ENCODE data around the gene MTHFD1L.

MTHFD1L gene

GRCh38 chr6:150866991-150867501 lies 1.5 kb downstream of the MTHFD1L start:
- H4K20me1 ChIP-seq (ENCODE audit: control insufficient read depth, insufficient read depth, low read depth, low read length) = peaks cover 11% of the 10 kb centered on the region; the same call in 1 of the 2 replicates
- H3K4me2 ChIP-seq (ENCODE audit: low read length) = peak overlapping the region; percentile 80
- H3K4me1 ChIP-seq (ENCODE audit: control insufficient read depth, low read length) = peaks cover 17% of the 10 kb centered on the region
- H3K27me3 ChIP-seq (ENCODE audit: control insufficient read depth, low read length) = no peaks in the 10 kb centered on the region
- H3K9me3 ChIP-seq (ENCODE audit: control insufficient read depth, insufficient read depth, low read length) = no peaks in the 10 kb centered on the region
- H3K4me3 ChIP-seq (ENCODE audit: low read length) = peak overlapping the region; percentile 76
- no peaks in the 10 kb centered on the region for H3K9me2 ChIP-seq (replicated peaks; ENCODE audit: control insufficient read depth, low read length)
- H3F3A ChIP-seq (ENCODE audit: control insufficient read depth, insufficient read depth) = 0 out of 2 replicates have a peak, but pooled peaks cover 3% of the 10 kb centered on the region
- H3K27ac ChIP-seq (ENCODE audit: low read depth, low read length) = peak overlapping the region; percentile 63
- TF ChIP-seq, protein P1, sequence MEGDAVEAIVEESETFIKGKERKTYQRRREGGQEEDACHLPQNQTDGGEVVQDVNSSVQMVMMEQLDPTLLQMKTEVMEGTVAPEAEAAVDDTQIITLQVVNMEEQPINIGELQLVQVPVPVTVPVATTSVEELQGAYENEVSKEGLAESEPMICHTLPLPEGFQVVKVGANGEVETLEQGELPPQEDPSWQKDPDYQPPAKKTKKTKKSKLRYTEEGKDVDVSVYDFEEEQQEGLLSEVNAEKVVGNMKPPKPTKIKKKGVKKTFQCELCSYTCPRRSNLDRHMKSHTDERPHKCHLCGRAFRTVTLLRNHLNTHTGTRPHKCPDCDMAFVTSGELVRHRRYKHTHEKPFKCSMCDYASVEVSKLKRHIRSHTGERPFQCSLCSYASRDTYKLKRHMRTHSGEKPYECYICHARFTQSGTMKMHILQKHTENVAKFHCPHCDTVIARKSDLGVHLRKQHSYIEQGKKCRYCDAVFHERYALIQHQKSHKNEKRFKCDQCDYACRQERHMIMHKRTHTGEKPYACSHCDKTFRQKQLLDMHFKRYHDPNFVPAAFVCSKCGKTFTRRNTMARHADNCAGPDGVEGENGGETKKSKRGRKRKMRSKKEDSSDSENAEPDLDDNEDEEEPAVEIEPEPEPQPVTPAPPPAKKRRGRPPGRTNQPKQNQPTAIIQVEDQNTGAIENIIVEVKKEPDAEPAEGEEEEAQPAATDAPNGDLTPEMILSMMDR (IDR thresholded peaks at IDR 0.05; ENCODE audit: low read depth, low read length, poor library complexity, severe bottlenecking) = no peak
- TF ChIP-seq EZH2phosphoT487 (IDR thresholded peaks at IDR 0.05; ENCODE audit: borderline replicate concordance, low read length) = no peak
- peaks cover 23% of the 10 kb centered on the region for H3K36me3 ChIP-seq (ENCODE audit: control insufficient read depth, low read length)
- H3K79me2 ChIP-seq (ENCODE audit: control insufficient read depth, low read length) = peaks cover 60% of the 10 kb centered on the region

GRCh38 chr6:150868759-150869158 lies 3.3 kb downstream of the MTHFD1L start:
- H3K4me1 ChIP-seq (ENCODE audit: control insufficient read depth, low read length) = peaks cover 17% of the 10 kb centered on the region
- no peaks in the 10 kb centered on the region for H3K9me2 ChIP-seq (replicated peaks; ENCODE audit: control insufficient read depth, low read length)
- TF ChIP-seq, protein P1 (IDR thresholded peaks at IDR 0.05; ENCODE audit: low read depth, low read length, poor library complexity, severe bottlenecking) = no peak
- TF ChIP-seq EZH2phosphoT487 (IDR thresholded peaks at IDR 0.05; ENCODE audit: borderline replicate concordance, low read length) = no peak
- no peaks in the 10 kb centered on the region for H3K9me3 ChIP-seq (ENCODE audit: control insufficient read depth, insufficient read depth, low read length)
- peaks cover 11% of the 10 kb centered on the region; the same call in 1 of the 2 replicates for H4K20me1 ChIP-seq (ENCODE audit: control insufficient read depth, insufficient read depth, low read depth, low read length)
- H3K27ac ChIP-seq (ENCODE audit: low read depth, low read length) = no peak overlapping the region
- H3K4me3 ChIP-seq (ENCODE audit: low read length) = no peak overlapping the region
- H3K4me2 ChIP-seq (ENCODE audit: low read length) = no peak overlapping the region
- no peaks in the 10 kb centered on the region for H3K27me3 ChIP-seq (ENCODE audit: control insufficient read depth, low read length)
- H3K79me2 ChIP-seq (ENCODE audit: control insufficient read depth, low read length) = peaks cover 77% of the 10 kb centered on the region
- 0 out of 2 replicates have a peak, but pooled peaks cover 3% of the 10 kb centered on the region for H3F3A ChIP-seq (ENCODE audit: control insufficient read depth, insufficient read depth)
- peaks cover 28% of the 10 kb centered on the region for H3K36me3 ChIP-seq (ENCODE audit: control insufficient read depth, low read length)

DNA sequence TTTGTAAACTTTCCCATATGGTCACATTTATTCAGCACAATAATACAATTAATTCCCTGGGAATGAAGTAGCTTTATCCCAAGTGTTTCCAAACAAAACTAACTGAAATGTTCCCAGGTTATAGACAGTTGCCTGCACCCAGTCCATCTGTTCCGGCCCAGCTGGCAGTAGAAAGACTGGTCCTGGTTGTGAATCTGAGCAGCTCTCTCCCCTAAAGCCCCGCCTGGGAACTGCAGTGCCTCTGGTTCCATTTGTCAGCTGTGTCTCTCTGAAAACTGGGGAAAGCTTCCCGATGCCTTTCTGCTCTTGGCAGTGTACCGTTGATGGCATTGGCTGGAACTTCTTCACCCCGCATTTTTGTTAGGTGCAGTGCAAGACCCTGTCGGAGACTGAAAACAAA lies 8.7 kb downstream of the MTHFD1L start:
- H3F3A ChIP-seq (ENCODE audit: control insufficient read depth, insufficient read depth) = no peaks in the 10 kb centered on the region
- no peaks in the 10 kb centered on the region for H3K9me2 ChIP-seq (replicated peaks; ENCODE audit: control insufficient read depth, low read length)
- no peak overlapping the region for H3K27ac ChIP-seq (ENCODE audit: low read depth, low read length)
- no peaks in the 10 kb centered on the region for H3K4me1 ChIP-seq (ENCODE audit: control insufficient read depth, low read length)
- no peaks in the 10 kb centered on the region for H3K9me3 ChIP-seq (ENCODE audit: control insufficient read depth, insufficient read depth, low read length)
- 0 out of 2 replicates have a peak, but pooled peaks cover 5% of the 10 kb centered on the region for H4K20me1 ChIP-seq (ENCODE audit: control insufficient read depth, insufficient read depth, low read depth, low read length)
- H3K27me3 ChIP-seq (ENCODE audit: control insufficient read depth, low read length) = no peaks in the 10 kb centered on the region
- H3K36me3 ChIP-seq (ENCODE audit: control insufficient read depth, low read length) = peaks cover 45% of the 10 kb centered on the region
- TF ChIP-seq, protein P1 (IDR thresholded peaks at IDR 0.05; ENCODE audit: low read depth, low read length, poor library complexity, severe bottlenecking) = no peak
- TF ChIP-seq EZH2phosphoT487 (IDR thresholded peaks at IDR 0.05; ENCODE audit: borderline replicate concordance, low read length) = no peak
- H3K79me2 ChIP-seq (ENCODE audit: control insufficient read depth, low read length) = peaks cover 95% of the 10 kb centered on the region
- no peak overlapping the region for H3K4me2 ChIP-seq (ENCODE audit: low read length)
- H3K4me3 ChIP-seq (ENCODE audit: low read length) = no peak overlapping the region

Data from DOHH2 (cell line).